Type B pancreatic cell (in vitro differentiated cells): ENCODE results near the gene CAMKMT. TPM values are rescaled to one million over a fixed set of nuclear protein-coding genes. Genes with fewer than 3 reads are reported as not detected.

Experiments
- DNase-seq: peaks from one replicate; pipeline ENCODE4 v3.0.0; 2021; ENCODE audit warnings: mixed read lengths; ENCODE audit not compliant: unreplicated experiment; ENCODE audit errors: extremely low spot score
- H3K27ac Mint-ChIP-seq: 2 replicates; pipeline ENCODE4 v1.8.0; 2021; ENCODE audit warnings: mild to moderate bottlenecking, mixed read lengths
- H3K27me3 Mint-ChIP-seq: 2 replicates; pipeline ENCODE4 v1.8.0; 2021; ENCODE audit warnings: mixed read lengths
- H3K36me3 Mint-ChIP-seq: 2 replicates; pipeline ENCODE4 v1.8.0; 2021; ENCODE audit warnings: mixed read lengths
- H3K4me1 Mint-ChIP-seq: one replicate; pipeline ENCODE4 v1.8.0; 2021; ENCODE audit warnings: mixed read lengths; ENCODE audit not compliant: unreplicated experiment
- H3K4me3 Mint-ChIP-seq: 2 replicates; pipeline ENCODE4 v1.8.0; 2021; ENCODE audit warnings: mild to moderate bottlenecking, mixed read lengths
- H3K9me3 Mint-ChIP-seq: 2 replicates; pipeline ENCODE4 v1.8.0; 2021; ENCODE audit warnings: mixed read lengths
- CTCF ChIP-seq: fragments of 200-600 bp; sonication (generic); conservative IDR thresholded peaks from 2 replicates; pipeline ENCODE4 v1.5.0; 2021; ENCODE audit warnings: antibody characterized with exemption, mild to moderate bottlenecking
- total RNA-seq: library from RNA; stranded (reverse); gene quantifications from 2 replicates; pipeline ENCODE4 v1.2.1, GENCODE V29; 2021; ENCODE audit warnings: low replicate concordance

CAMKMT gene
- total RNA-seq, 1 donor from 2014 or later, result 7.7 TPM

- no peaks in the 10 kb centered on the region for H3K9me3 Mint-ChIP-seq
- H3K27me3 Mint-ChIP-seq, result no peaks in the 10 kb centered on the region
- H3K4me3 Mint-ChIP-seq, result no peak overlapping the region
- no peak for TF ChIP-seq CTCF
- no peaks in the 10 kb centered on the region for H3K36me3 Mint-ChIP-seq
- no peak overlapping the region for H3K27ac Mint-ChIP-seq
- peaks cover 8% of the 10 kb centered on the region for H3K4me1 Mint-ChIP-seq
- no peak for DNase-seq
Observed at GRCh38 chr2:44638649-44639048, 276.9 kb downstream of the CAMKMT start.

GRCh38 chr2:44639399-44639798 lies 277.7 kb downstream of the CAMKMT start:
- Mint-ChIP-seq H3K4me1 (peaks cover 8% of the 10 kb centered on the region), H3K4me3 (no peak overlapping the region)
- TF ChIP-seq CTCF, result no peak

GRCh38 chr2:44642123-44642857 lies 280.5 kb downstream of the CAMKMT start:
- TF ChIP-seq CTCF, result no peak

More at GRCh38 chr2:44639399-44639798, 277.7 kb downstream of the CAMKMT start:
- Mint-ChIP-seq H3K9me3 (no peaks in the 10 kb centered on the region), H3K27me3 (no peaks in the 10 kb centered on the region), H3K27ac (no peak overlapping the region), H3K36me3 (no peaks in the 10 kb centered on the region)
- no peak for DNase-seq

GRCh38 chr2:44645937-44646336 lies 284.2 kb downstream of the CAMKMT start:
- H3K27me3 Mint-ChIP-seq, result no peaks in the 10 kb centered on the region
- H3K4me3 Mint-ChIP-seq, result no peak overlapping the region
- H3K27ac Mint-ChIP-seq, result no peak overlapping the region
- no peaks in the 10 kb centered on the region for H3K9me3 Mint-ChIP-seq
- H3K36me3 Mint-ChIP-seq, result no peaks in the 10 kb centered on the region
- H3K4me1 Mint-ChIP-seq, result no peaks in the 10 kb centered on the region
- TF ChIP-seq CTCF, result no peak
- DNase-seq, result no peak

More at GRCh38 chr2:44642123-44642857, 280.5 kb downstream of the CAMKMT start:
- Mint-ChIP-seq H3K9me3 (no peaks in the 10 kb centered on the region), H3K4me3 (no peak overlapping the region), H3K27ac (no peak overlapping the region), H3K27me3 (no peaks in the 10 kb centered on the region), H3K4me1 (peaks cover 8% of the 10 kb centered on the region), H3K36me3 (no peaks in the 10 kb centered on the region)
- no peak for DNase-seq

GRCh38 chr2:44649381-44649780 lies 287.6 kb downstream of the CAMKMT start:
- H3K27ac Mint-ChIP-seq, result no peak overlapping the region
- no peaks in the 10 kb centered on the region for H3K36me3 Mint-ChIP-seq
- H3K27me3 Mint-ChIP-seq, result no peaks in the 10 kb centered on the region
- H3K4me3 Mint-ChIP-seq, result no peak overlapping the region
- no peak for TF ChIP-seq CTCF
- H3K4me1 Mint-ChIP-seq, result no peaks in the 10 kb centered on the region
- DNase-seq, result no peak
- no peaks in the 10 kb centered on the region for H3K9me3 Mint-ChIP-seq
